Left ventricle myocardium inferior (tissue), 1 donor: ENCODE data around the gene GAS7. TPM values are rescaled to one million over a fixed set of nuclear protein-coding genes. Genes with fewer than 3 reads are reported as not detected.
A peak's percentile ranks its signal among the peaks of the same experiment; 100 is the strongest.

Experiments
- DNase-seq: peaks from one replicate; pipeline ENCODE4 v3.0.0-alpha.2; 2020
- H3K27ac ChIP-seq: fragments of 200-600 bp; replicated peaks from 2 replicates; pipeline ENCODE4 v1.8.0; 2021
- H3K27me3 ChIP-seq: fragments of 200-600 bp; 2 replicates; pipeline ENCODE4 v1.8.0; 2021; ENCODE audit warnings: low read depth
- H3K36me3 ChIP-seq: fragments of 200-600 bp; 2 replicates; pipeline ENCODE4 v1.8.0; 2021
- H3K4me1 ChIP-seq: fragments of 200-600 bp; 2 replicates; pipeline ENCODE4 v1.8.0; 2021
- H3K4me3 ChIP-seq: fragments of 200-600 bp; 2 replicates; pipeline ENCODE4 v1.8.0; 2021; ENCODE audit warnings: mild to moderate bottlenecking, moderate library complexity
- H3K9me3 ChIP-seq: fragments of 200-600 bp; replicated peaks from 2 replicates; pipeline ENCODE4 v1.8.0; 2021
- intact Hi-C: fragments of 100-400 bp; cut with micrococcal nuclease; formaldehyde crosslinking; loops from one replicate; pipeline ENCODE4 v1.11.0; 2022
- total RNA-seq: library from RNA; stranded (reverse); fragmentation: NEBNext Ultra II Directional; extraction: Animal tissue kit (Norgen Biotek cat#: 25700); gene quantifications from one replicate; pipeline ENCODE4 v1.2.1, GENCODE V29; 2021
- TF ChIP-seq, protein P1 (sequence below): fragments of 200-600 bp; IDR thresholded peaks from 2 replicates; pipeline ENCODE4 v1.8.0; 2021; ENCODE audit warnings: antibody characterized with exemption, mild to moderate bottlenecking, borderline replicate concordance
- donor health status: DM: no; HTN: yes; CAD: no; lungs with severe emphysema.

The GAS7 gene
- total RNA-seq, 1 donor from 2014 or later = 87.6 TPM

GRCh38 chr17:10144982-10145381 lies 53.4 kb downstream of the GAS7 start:
- H3K36me3 ChIP-seq = no peaks in the 10 kb centered on the region
- DNase-seq = no peak
- peaks cover 11% of the 10 kb centered on the region for H3K4me1 ChIP-seq
- H3K27me3 ChIP-seq = no peaks in the 10 kb centered on the region
- intact Hi-C loops = no loop called here
- no peak overlapping the region for H3K27ac ChIP-seq
- H3K9me3 ChIP-seq = no peaks in the 10 kb centered on the region
- no peak overlapping the region for H3K4me3 ChIP-seq
- TF ChIP-seq, protein P1, sequence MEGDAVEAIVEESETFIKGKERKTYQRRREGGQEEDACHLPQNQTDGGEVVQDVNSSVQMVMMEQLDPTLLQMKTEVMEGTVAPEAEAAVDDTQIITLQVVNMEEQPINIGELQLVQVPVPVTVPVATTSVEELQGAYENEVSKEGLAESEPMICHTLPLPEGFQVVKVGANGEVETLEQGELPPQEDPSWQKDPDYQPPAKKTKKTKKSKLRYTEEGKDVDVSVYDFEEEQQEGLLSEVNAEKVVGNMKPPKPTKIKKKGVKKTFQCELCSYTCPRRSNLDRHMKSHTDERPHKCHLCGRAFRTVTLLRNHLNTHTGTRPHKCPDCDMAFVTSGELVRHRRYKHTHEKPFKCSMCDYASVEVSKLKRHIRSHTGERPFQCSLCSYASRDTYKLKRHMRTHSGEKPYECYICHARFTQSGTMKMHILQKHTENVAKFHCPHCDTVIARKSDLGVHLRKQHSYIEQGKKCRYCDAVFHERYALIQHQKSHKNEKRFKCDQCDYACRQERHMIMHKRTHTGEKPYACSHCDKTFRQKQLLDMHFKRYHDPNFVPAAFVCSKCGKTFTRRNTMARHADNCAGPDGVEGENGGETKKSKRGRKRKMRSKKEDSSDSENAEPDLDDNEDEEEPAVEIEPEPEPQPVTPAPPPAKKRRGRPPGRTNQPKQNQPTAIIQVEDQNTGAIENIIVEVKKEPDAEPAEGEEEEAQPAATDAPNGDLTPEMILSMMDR = no peak

DNA sequence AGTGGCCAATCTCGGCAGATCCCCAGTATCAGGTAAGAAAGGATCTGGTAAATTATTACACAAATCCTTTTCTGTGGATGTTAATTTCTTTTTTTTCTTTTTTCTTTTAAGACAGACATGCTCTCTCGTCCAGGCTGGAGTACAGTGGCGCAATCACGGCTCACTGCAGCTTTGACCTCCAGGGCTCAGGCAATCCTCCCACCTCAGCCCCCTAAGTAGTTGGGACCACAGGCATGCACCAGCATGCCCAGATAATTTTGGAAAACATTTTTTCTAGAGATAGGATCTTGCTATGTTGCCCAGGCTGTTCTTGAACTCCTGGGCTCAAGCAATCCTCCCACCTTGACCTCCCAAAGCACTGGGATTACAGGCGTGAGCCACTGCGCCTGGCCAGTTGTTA lies 54.0 kb downstream of the GAS7 start:
- Histone ChIP-seq H3K27ac (no peak overlapping the region), H3K4me1 (peaks cover 9% of the 10 kb centered on the region), H3K9me3 (no peaks in the 10 kb centered on the region), H3K36me3 (no peaks in the 10 kb centered on the region), H3K4me3 (no peak overlapping the region), H3K27me3 (no peaks in the 10 kb centered on the region)
- TF ChIP-seq, protein P1 = no peak
- no peak for DNase-seq
- intact Hi-C loops = no loop called here

- no peak overlapping the region for H3K27ac ChIP-seq
- H3K4me1 ChIP-seq = peaks cover 11% of the 10 kb centered on the region
- H3K9me3 ChIP-seq = no peaks in the 10 kb centered on the region
- H3K36me3 ChIP-seq = no peaks in the 10 kb centered on the region
- no peak for DNase-seq
- no peak overlapping the region for H3K4me3 ChIP-seq
- TF ChIP-seq, protein P1 = no peak
- H3K27me3 ChIP-seq = no peaks in the 10 kb centered on the region
- intact Hi-C loops = no loop called here
Observed at GRCh38 chr17:10141436-10141835, 57.0 kb downstream of the GAS7 start.

DNA sequence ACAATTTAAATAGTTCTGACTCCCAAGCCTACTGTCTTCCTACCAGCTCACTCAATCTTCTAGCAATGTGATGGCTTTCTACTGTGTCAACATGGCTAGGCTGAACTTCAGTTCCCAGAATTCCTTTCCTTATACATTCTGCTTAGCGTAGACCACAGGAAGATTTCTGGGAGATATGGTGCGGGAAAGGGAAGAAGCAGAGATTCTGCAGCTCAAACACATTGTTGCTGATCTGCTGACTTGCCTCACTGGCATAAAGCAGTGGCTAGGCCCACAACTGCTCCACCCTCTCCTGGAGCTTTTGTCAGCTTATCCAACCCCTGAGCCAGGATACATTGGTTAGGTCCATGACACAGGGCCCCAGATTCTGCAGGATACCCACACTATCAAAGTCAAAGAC lies 58.8 kb downstream of the GAS7 start:
- no peaks in the 10 kb centered on the region for H3K36me3 ChIP-seq
- TF ChIP-seq, protein P1 = no peak
- no peak for DNase-seq
- no peak overlapping the region for H3K4me3 ChIP-seq
- no peak overlapping the region for H3K27ac ChIP-seq
- H3K27me3 ChIP-seq = no peaks in the 10 kb centered on the region
- no peaks in the 10 kb centered on the region for H3K9me3 ChIP-seq
- intact Hi-C loops = no loop called here
- H3K4me1 ChIP-seq = peaks cover 14% of the 10 kb centered on the region

DNA sequence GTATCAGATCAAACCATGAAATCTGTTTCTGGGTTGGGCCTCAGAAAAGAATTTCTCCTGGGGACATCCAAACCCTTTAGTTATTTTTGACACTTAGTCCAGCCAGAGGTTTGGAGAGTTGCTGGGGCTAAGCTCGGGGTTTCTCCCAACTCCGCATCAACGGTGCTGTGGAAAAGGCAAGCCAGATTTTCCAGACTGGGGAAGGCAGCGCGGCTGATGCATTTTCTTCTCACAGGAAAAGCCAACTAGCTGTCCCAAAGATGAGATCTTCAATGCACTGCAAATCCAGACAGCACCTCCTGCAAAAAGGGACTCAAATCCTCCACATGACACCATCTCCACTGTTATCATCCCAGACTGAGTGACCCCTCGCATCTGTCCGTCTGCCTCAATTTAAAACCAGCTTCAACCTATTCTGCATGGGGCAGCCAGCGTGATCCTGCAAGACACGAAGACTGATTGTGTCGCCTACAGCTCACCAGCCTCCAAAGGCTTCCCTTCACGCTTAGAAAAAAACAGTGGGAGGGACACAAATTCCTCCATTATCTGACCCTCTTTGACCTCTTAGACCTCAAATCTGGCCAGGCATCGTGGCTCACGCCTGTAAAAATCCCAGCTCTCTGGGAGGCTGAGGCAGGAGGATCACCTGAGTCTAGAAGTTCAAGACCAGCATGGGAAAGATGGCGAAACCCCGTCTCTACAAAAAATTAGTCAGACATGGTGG lies 62.0 kb downstream of the GAS7 start:
- TF ChIP-seq, protein P1 = no peak
- Histone ChIP-seq H3K4me1 (peaks cover 14% of the 10 kb centered on the region), H3K36me3 (no peaks in the 10 kb centered on the region), H3K9me3 (no peaks in the 10 kb centered on the region), H3K27me3 (no peaks in the 10 kb centered on the region), H3K27ac (peak overlapping the region; percentile 58), H3K4me3 (no peak overlapping the region)
- intact Hi-C loops = no loop called here
- no peak for DNase-seq
